Measurements from ENCODE around the gene MRPS2.

- no peak for TF ChIP-seq CTCF (IDR thresholded peaks at IDR 0.05)
- no peak for TF ChIP-seq POLR2A (IDR thresholded peaks at IDR 0.05)
Observed at GRCh38 chr9:135491764-135492163, 8.7 kb upstream of the MRPS2 start.
